ENCODE measurements around the gene MAS1L.

Gene MAS1L

GRCh38 chr6:29510202-29510601 lies 22.4 kb upstream of the MAS1L start:
- no peak for DNase-seq

- DNase-seq: no peak
Measured at GRCh38 chr6:29509711-29510110, 22.0 kb upstream of the MAS1L start.

GRCh38 chr6:29509239-29509638 lies 21.5 kb upstream of the MAS1L start:
- DNase-seq: no peak

GRCh38 chr6:29507319-29507718 lies 19.6 kb upstream of the MAS1L start:
- no peak for DNase-seq

GRCh38 chr6:29506446-29507067 lies 18.8 kb upstream of the MAS1L start:
- DNase-seq: no peak

- no peak for DNase-seq
Measured at GRCh38 chr6:29505808-29506207, 18.1 kb upstream of the MAS1L start.

GRCh38 chr6:29504961-29505360 lies 17.2 kb upstream of the MAS1L start:
- DNase-seq: no peak

GRCh38 chr6:29502597-29502996 lies 14.8 kb upstream of the MAS1L start:
- DNase-seq: no peak

GRCh38 chr6:29502181-29502580 lies 14.4 kb upstream of the MAS1L start:
- no peak for DNase-seq

GRCh38 chr6:29501106-29501505 lies 13.3 kb upstream of the MAS1L start:
- no peak for DNase-seq

- no peak for DNase-seq
Measured at GRCh38 chr6:29500594-29500993, 12.8 kb upstream of the MAS1L start.

- no peak for DNase-seq
Measured at GRCh38 chr6:29499704-29500103, 11.9 kb upstream of the MAS1L start.

- DNase-seq: no peak
Measured at GRCh38 chr6:29496961-29497360, 9.2 kb upstream of the MAS1L start.

- DNase-seq: no peak
Measured at GRCh38 chr6:29495571-29495970, 7.8 kb upstream of the MAS1L start.

GRCh38 chr6:29494131-29494530 lies 6.4 kb upstream of the MAS1L start:
- DNase-seq: no peak

- no peak for DNase-seq
Measured at GRCh38 chr6:29493261-29493660, 5.5 kb upstream of the MAS1L start.

GRCh38 chr6:29491574-29491973 lies 3.8 kb upstream of the MAS1L start:
- no peak for DNase-seq

GRCh38 chr6:29490552-29490951 lies 2.8 kb upstream of the MAS1L start:
- DNase-seq: no peak

GRCh38 chr6:29490055-29490454 lies 2.3 kb upstream of the MAS1L start:
- no peak for DNase-seq

GRCh38 chr6:29489286-29489685 lies 1.5 kb upstream of the MAS1L start:
- DNase-seq: no peak

- DNase-seq: no peak
Measured at GRCh38 chr6:29488874-29489273, 1.1 kb upstream of the MAS1L start.

- DNase-seq: no peak
Measured at GRCh38 chr6:29487131-29487530, 625 bp downstream of the MAS1L start.

- no peak for DNase-seq
Measured at GRCh38 chr6:29486577-29486976, 1.2 kb downstream of the MAS1L start.

GRCh38 chr6:29483735-29484134 lies 4.0 kb downstream of the MAS1L start:
- DNase-seq: no peak

- no peak for DNase-seq
Measured at GRCh38 chr6:29483186-29483585, 4.6 kb downstream of the MAS1L start.

- no peak for DNase-seq
Measured at GRCh38 chr6:29479560-29479959, 8.2 kb downstream of the MAS1L start.
